Breast epithelium (tissue), 4 donors: Measurements from ENCODE around the gene DSCAML1. TPM values are rescaled to one million over a fixed set of nuclear protein-coding genes. Genes with fewer than 3 reads are reported as not detected.

Experiments
- DNase-seq, 2 donors: peaks; one replicate each; pipeline ENCODE4 v3.0.0-alpha.2; 2019; ENCODE audit warnings: low spot score in 2 of 2
- H3K27ac ChIP-seq, 2 donors: fragments of 200-600 bp; sonication (generic) in 1 of 2; one replicate each; pipeline ENCODE4 v1.5.1; 2016 to 2019; ENCODE audit warnings: mild to moderate bottlenecking in 1 of 2
- H3K27me3 ChIP-seq, 2 donors: fragments of 200-600 bp; sonication (generic) in 1 of 2; one replicate each; pipeline versions ENCODE4 v1.5.1 to v1.6.0; 2017 to 2019; ENCODE audit warnings: control low read depth in 1 of 2, mild to moderate bottlenecking in 1 of 2
- H3K36me3 ChIP-seq: fragments of 200-600 bp; one replicate; pipeline ENCODE4 v1.5.1; 2019
- H3K4me1 ChIP-seq, 2 donors: fragments of 200-600 bp; sonication (generic); one replicate each; pipeline ENCODE4 v1.5.1; 2016 to 2019; ENCODE audit warnings: control low read depth in 1 of 2
- H3K4me3 ChIP-seq, 3 donors: fragments of 200-600 bp; sonication (generic); 1 replicate in 2 of 3; 2 replicates in 1 of 3; pipeline ENCODE4 v1.5.1; 2016 to 2019; ENCODE audit warnings: mild to moderate bottlenecking in 3 of 3, moderate library complexity in 2 of 3
- H3K9me3 ChIP-seq, 2 donors: fragments of 200-600 bp; sonication (generic) in 1 of 2; one replicate each; pipeline ENCODE4 v1.5.1; 2016 to 2019; ENCODE audit warnings: control low read depth in 1 of 2
- CTCF ChIP-seq, 3 donors: fragments of 450-650 bp; IDR thresholded peaks; one replicate each; pipeline ENCODE4 v1.5.1; 2016 to 2017; ENCODE audit warnings: antibody characterized with exemption in 3 of 3, mild to moderate bottlenecking in 3 of 3, moderate library complexity in 3 of 3
- POLR2A ChIP-seq: fragments of 450-650 bp; IDR thresholded peaks from one replicate; pipeline ENCODE4 v1.6.1; 2016; ENCODE audit warnings: antibody characterized with exemption, mild to moderate bottlenecking, moderate library complexity
- POLR2AphosphoS5 ChIP-seq, 3 donors: sonication (generic); formaldehyde crosslinking; IDR thresholded peaks; one replicate each; pipeline ENCODE4 v1.6.1; 2017; ENCODE audit warnings: antibody characterized with exemption in 3 of 3
- intact Hi-C: fragments of 100-400 bp; cut with DNase I; formaldehyde crosslinking; loops from one replicate; pipeline ENCODE4 v1.15.1; 2023; ENCODE audit warnings: low total_unique reads
- total RNA-seq, 3 donors: library from RNA; depleted of rRNA; stranded (reverse); fragments of >200 nt; gene quantifications; one replicate each; pipeline ENCODE4 v1.1.0, GENCODE V29; 2016

The DSCAML1 gene
- total RNA-seq, 3 donors from 2014 or later, result 0.33 to 1.8 (median 0.64) TPM

- no peak for DNase-seq
- H3K27me3 ChIP-seq, result no peaks in the 10 kb centered on the region
- H3K36me3 ChIP-seq, result no peaks in the 10 kb centered on the region
- TF ChIP-seq CTCF (IDR thresholded peaks at IDR 0.05) (no peak), POLR2A (no peak)
- no peaks in the 10 kb centered on the region for H3K4me1 ChIP-seq
- H3K4me3 ChIP-seq, result no peak overlapping the region
- intact Hi-C loops, result no loop called here
- H3K9me3 ChIP-seq, result no peaks in the 10 kb centered on the region
- H3K27ac ChIP-seq, result no peak overlapping the region
Observed at GRCh38 chr11:117490911-117491310, 306.1 kb downstream of the DSCAML1 start.

GRCh38 chr11:117489999-117490679, 306.9 kb downstream of the DSCAML1 start:
- H3K4me3 ChIP-seq, result no peak overlapping the region
- DNase-seq, result no peak
- no peaks in the 10 kb centered on the region for H3K27me3 ChIP-seq
- H3K36me3 ChIP-seq, result no peaks in the 10 kb centered on the region
- no peaks in the 10 kb centered on the region for H3K9me3 ChIP-seq
- no peak for TF ChIP-seq POLR2AphosphoS5 (IDR thresholded peaks at IDR 0.05)
- TF ChIP-seq POLR2A, result no peak
- no peak for TF ChIP-seq CTCF (IDR thresholded peaks at IDR 0.05)
- H3K4me1 ChIP-seq, result no peaks in the 10 kb centered on the region
- no peak overlapping the region for H3K27ac ChIP-seq
- intact Hi-C loops, result no loop called here

- TF ChIP-seq POLR2AphosphoS5 (IDR thresholded peaks at IDR 0.05) (no peak), POLR2A (no peak), CTCF (IDR thresholded peaks at IDR 0.05) (no peak)
- intact Hi-C loops, result no loop called here
- H3K27ac ChIP-seq, result no peak overlapping the region
Observed at GRCh38 chr11:117488996-117489952, 307.7 kb downstream of the DSCAML1 start.

GRCh38 chr11:117486059-117486458, 311.0 kb downstream of the DSCAML1 start:
- Histone ChIP-seq H3K36me3 (no peaks in the 10 kb centered on the region), H3K9me3 (no peaks in the 10 kb centered on the region), H3K27ac (no peak overlapping the region), H3K27me3 (no peaks in the 10 kb centered on the region), H3K4me3 (no peak overlapping the region), H3K4me1 (no peaks in the 10 kb centered on the region)
- TF ChIP-seq POLR2A (no peak), CTCF (IDR thresholded peaks at IDR 0.05) (no peak), POLR2AphosphoS5 (IDR thresholded peaks at IDR 0.05) (no peak)
- no peak for DNase-seq
- intact Hi-C loops, result no loop called here

More at GRCh38 chr11:117488996-117489952, 307.7 kb downstream of the DSCAML1 start:
- H3K27me3 ChIP-seq, result no peaks in the 10 kb centered on the region
- no peak for DNase-seq
- H3K4me3 ChIP-seq, result no peak overlapping the region
- no peaks in the 10 kb centered on the region for H3K4me1 ChIP-seq
- no peaks in the 10 kb centered on the region for H3K36me3 ChIP-seq
- no peaks in the 10 kb centered on the region for H3K9me3 ChIP-seq

GRCh38 chr11:117484156-117484555, 312.9 kb downstream of the DSCAML1 start:
- TF ChIP-seq POLR2A, result no peak
- TF ChIP-seq POLR2AphosphoS5 (IDR thresholded peaks at IDR 0.05), result no peak
- no peak for TF ChIP-seq CTCF (IDR thresholded peaks at IDR 0.05)
- intact Hi-C loops, result no loop called here
- Histone ChIP-seq H3K36me3 (no peaks in the 10 kb centered on the region), H3K27ac (no peak overlapping the region), H3K4me1 (no peaks in the 10 kb centered on the region), H3K27me3 (no peaks in the 10 kb centered on the region), H3K9me3 (no peaks in the 10 kb centered on the region), H3K4me3 (no peak overlapping the region)
- no peak for DNase-seq
